HG03558 (cell line): ENCODE results near the gene DAPL1.

ENCODE experiments used
- ATAC-seq: cut with Tn5 transposase; IDR thresholded peaks from one replicate; pipeline ENCODE4 v1.9.1; 2021; ENCODE audit warnings: moderate number of reproducible peaks; ENCODE audit not compliant: unreplicated experiment; ENCODE audit errors: extremely low read depth

DAPL1 gene

GRCh38 chr2:158795195-158795924 lies at the start of gene DAPL1:
Gene DAPL1, plus strand, starts transcription at chr2:158795317. Its CDS starts 56 bp downstream, at chr2:158795373.
- ATAC-seq = no peak

GRCh38 chr2:158745866-158746382 lies 49.2 kb upstream of the DAPL1 start:
- ATAC-seq = no peak

- no peak for ATAC-seq
Measured at GRCh38 chr2:158746488-158746887, 48.6 kb upstream of the DAPL1 start.

- ATAC-seq = no peak
Measured at GRCh38 chr2:158747281-158747680, 47.8 kb upstream of the DAPL1 start.

GRCh38 chr2:158748926-158749590 lies 46.1 kb upstream of the DAPL1 start:
- no peak for ATAC-seq

- ATAC-seq = no peak
Measured at GRCh38 chr2:158750458-158751125, 44.5 kb upstream of the DAPL1 start.

GRCh38 chr2:158753641-158754611 lies 41.2 kb upstream of the DAPL1 start:
- ATAC-seq = peak; percentile 91

GRCh38 chr2:158755310-158756087 lies 39.6 kb upstream of the DAPL1 start:
- ATAC-seq = no peak

GRCh38 chr2:158756331-158756730 lies 38.8 kb upstream of the DAPL1 start:
- no peak for ATAC-seq

GRCh38 chr2:158756976-158757375 lies 38.1 kb upstream of the DAPL1 start:
- ATAC-seq = no peak

GRCh38 chr2:158760887-158761286 lies 34.2 kb upstream of the DAPL1 start:
- ATAC-seq = no peak

- no peak for ATAC-seq
Measured at GRCh38 chr2:158761621-158762020, 33.5 kb upstream of the DAPL1 start.

- ATAC-seq = no peak
Measured at GRCh38 chr2:158762336-158762735, 32.8 kb upstream of the DAPL1 start.

GRCh38 chr2:158766524-158766923 lies 28.6 kb upstream of the DAPL1 start:
- no peak for ATAC-seq

- no peak for ATAC-seq
Measured at GRCh38 chr2:158772306-158773078, 22.6 kb upstream of the DAPL1 start.

GRCh38 chr2:158773121-158773520 lies 22.0 kb upstream of the DAPL1 start:
- ATAC-seq = no peak

GRCh38 chr2:158774681-158775080 lies 20.4 kb upstream of the DAPL1 start:
- no peak for ATAC-seq

- ATAC-seq = no peak
Measured at GRCh38 chr2:158775273-158776027, 19.7 kb upstream of the DAPL1 start.
